Muscle of leg (tissue), 11 donors: ENCODE data around the gene JAZF1. TPM values are rescaled to one million over a fixed set of nuclear protein-coding genes. Genes with fewer than 3 reads are reported as not detected.

Experiments
- DNase-seq: peaks from one replicate; pipeline ENCODE4 v3.0.0; 2013
- H3K27ac ChIP-seq: one replicate; pipeline ENCODE4 v1.5.1; 2013; ENCODE audit warnings: mild to moderate bottlenecking, low read length, control low read depth
- H3K27me3 ChIP-seq: one replicate; pipeline ENCODE4 v1.6.1; 2013; ENCODE audit warnings: low read length; ENCODE audit not compliant: control insufficient read depth, insufficient read depth
- H3K36me3 ChIP-seq: one replicate; pipeline ENCODE4 v1.6.1; 2013; ENCODE audit warnings: low read length; ENCODE audit not compliant: control insufficient read depth, insufficient read depth
- H3K4me1 ChIP-seq: one replicate; pipeline ENCODE4 v1.6.1; 2013; ENCODE audit warnings: low read length; ENCODE audit not compliant: control insufficient read depth, insufficient read depth
- H3K4me3 ChIP-seq: one replicate; pipeline ENCODE4 v1.5.1; 2013; ENCODE audit warnings: low read length, control low read depth
- H3K9me3 ChIP-seq: replicated peaks from 2 replicates; pipeline ENCODE4 v1.6.1; 2013; ENCODE audit warnings: low read depth, low read length; ENCODE audit not compliant: control insufficient read depth
- WGBS: methylation state at CpG from one replicate; pipeline ENCODE4 v1.1.5; 2013; ENCODE audit warnings: missing lambda C conversion rate; ENCODE audit not compliant: insufficient coverage; 5-methylcytosine and 5-hydroxymethylcytosine counted together
- polyA plus RNA-seq, 8 donors: library from polyadenylated mRNA; unstranded; fragments of 120-200 nt; gene quantifications; one replicate each; pipeline versions ENCODE4 v1.2.1 to v1.2.3, GENCODE V29; 2013; ENCODE audit warnings: inconsistent platforms in 1 of 8, low replicate concordance in 1 of 8; ENCODE audit not compliant: insufficient read length in 8 of 8, insufficient read depth in 1 of 8
- total RNA-seq: library from RNA; stranded (reverse); fragments of 120-200 nt; gene quantifications from one replicate; pipeline ENCODE4 v1.2.4, GENCODE V29; 2013

JAZF1 gene
- total and polyA plus RNA-seq, 9 donors: 12.7 to 30.3 (median 28.1) TPM

DNA sequence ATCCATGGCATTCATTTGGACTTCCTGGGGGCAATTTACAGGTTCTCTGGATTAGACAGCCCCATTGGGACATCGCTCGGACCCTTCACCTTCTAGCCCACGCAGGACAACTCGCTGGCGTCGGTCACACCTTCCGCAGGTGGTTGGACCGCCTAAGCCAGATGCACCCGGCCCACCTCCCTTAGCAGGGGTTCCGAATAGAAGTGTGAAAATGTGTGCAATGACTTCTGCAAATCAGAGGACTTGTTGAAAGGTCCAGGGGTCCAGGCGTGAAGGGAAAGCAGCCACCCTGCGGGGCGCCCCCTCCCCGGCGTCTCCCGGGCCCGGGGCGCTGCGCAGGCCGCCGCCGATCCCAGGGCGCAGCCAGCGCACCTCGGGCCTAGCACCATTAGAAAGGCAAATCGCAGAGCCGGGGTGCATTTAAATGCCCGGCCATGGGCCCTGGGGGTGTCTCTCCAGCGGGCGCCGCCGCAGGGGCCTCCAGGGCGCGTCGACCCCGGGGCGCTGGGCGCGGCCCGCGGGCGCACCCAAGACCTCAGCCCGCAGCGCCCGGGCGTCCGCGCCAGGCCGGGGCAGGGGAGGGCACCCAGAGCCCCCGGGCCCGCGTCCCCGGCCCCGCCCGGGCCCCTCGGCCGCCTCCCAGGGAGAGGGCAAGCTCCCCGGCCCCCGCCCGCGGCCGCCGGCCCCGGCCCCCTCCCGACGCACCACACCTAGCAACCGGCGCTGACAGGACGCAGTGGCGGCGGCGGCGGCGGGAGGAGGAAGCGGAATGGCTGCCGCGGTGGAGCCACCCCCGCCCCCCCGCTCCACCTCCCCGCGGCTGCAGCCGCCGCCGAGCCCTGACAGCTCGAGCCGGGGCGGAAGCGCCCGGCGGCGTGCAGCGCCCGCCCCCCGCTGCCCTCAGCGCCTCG, 1.2 kb downstream of the JAZF1 start:
- H3K4me1 ChIP-seq: peaks cover 20% of the 10 kb centered on the region
- no peaks in the 10 kb centered on the region for H3K27me3 ChIP-seq
- H3K4me3 ChIP-seq: peak overlapping the region; percentile 40
- no peaks in the 10 kb centered on the region for H3K36me3 ChIP-seq
- peak; percentile 85 for DNase-seq
- WGBS: under 1% methylated on average over 78 of the region's 96 CpGs
- no peaks in the 10 kb centered on the region for H3K9me3 ChIP-seq
- H3K27ac ChIP-seq: no peak overlapping the region

DNA sequence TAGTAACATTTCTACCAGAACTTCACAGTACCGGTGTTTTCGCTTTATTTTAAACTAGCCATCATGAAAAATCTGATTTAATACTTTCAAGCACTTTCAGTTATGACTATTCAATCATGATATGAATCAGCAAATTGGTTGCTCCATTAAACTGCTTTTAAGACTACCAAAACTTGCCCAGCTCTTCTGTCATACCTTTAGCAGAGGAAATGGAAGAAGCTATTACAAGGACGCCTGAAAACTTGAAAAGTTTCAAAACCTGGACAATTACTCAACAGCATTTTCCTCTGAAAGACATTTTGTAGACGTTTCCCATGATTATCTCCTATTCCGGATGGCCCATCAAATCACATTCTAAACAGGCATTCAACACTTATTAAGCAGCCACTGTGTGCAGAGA, 2.0 kb downstream of the JAZF1 start:
- Histone ChIP-seq H3K9me3 (no peaks in the 10 kb centered on the region), H3K36me3 (no peaks in the 10 kb centered on the region), H3K4me1 (peaks cover 20% of the 10 kb centered on the region), H3K4me3 (no peak overlapping the region), H3K27me3 (no peaks in the 10 kb centered on the region), H3K27ac (no peak overlapping the region)
- 55% methylated on average over 3 of the region's 5 CpGs for WGBS
- no peak for DNase-seq

DNA sequence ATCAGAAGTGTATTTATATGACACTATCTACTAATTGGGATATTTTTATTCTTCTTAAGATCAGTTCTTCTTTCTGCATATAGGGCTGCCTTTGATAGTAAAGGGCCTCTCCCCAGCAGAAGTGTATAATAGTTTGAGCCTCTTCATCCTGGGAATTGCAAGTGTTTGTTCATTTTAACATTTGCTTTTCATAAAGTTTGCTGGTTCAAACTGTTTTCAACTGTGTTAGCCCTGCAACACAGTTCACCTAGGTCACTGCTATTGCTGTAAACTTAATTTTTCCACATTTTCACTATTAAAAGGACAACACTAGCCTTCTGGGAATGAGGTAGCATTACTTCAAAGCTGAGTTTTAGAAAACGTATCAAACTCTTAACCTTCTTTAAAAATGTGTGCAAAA, 2.8 kb downstream of the JAZF1 start:
- WGBS: no CpG with 5 or more reads among the region's 1 CpG
- no peak overlapping the region for H3K4me3 ChIP-seq
- DNase-seq: no peak
- H3K36me3 ChIP-seq: no peaks in the 10 kb centered on the region
- no peaks in the 10 kb centered on the region for H3K9me3 ChIP-seq
- no peaks in the 10 kb centered on the region for H3K27me3 ChIP-seq
- H3K4me1 ChIP-seq: peaks cover 19% of the 10 kb centered on the region
- H3K27ac ChIP-seq: no peak overlapping the region

DNA sequence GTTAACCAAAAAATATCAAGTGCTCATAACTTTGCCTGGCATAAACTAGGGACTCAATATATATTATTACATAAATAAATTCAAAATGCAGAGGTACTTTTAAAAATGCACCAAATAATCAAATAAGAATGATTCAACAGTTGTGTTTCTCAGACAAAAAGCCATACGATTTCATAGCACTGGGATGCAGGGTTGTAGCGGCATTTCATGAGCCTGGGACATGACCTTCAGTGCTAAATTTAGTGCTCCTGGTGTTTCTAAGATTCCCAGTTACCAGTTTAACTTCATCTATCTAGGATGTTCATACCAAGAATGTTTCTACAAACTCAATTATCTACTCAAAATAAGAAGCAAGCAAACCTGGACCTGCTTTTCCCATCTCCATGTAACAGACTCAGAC, 4.0 kb downstream of the JAZF1 start:
- Histone ChIP-seq H3K9me3 (no peaks in the 10 kb centered on the region), H3K27ac (no peak overlapping the region), H3K36me3 (no peaks in the 10 kb centered on the region), H3K4me3 (no peak overlapping the region), H3K4me1 (peaks cover 11% of the 10 kb centered on the region), H3K27me3 (no peaks in the 10 kb centered on the region)
- no peak for DNase-seq
- WGBS: 70% methylated on average over 2 of the region's 2 CpGs

DNA sequence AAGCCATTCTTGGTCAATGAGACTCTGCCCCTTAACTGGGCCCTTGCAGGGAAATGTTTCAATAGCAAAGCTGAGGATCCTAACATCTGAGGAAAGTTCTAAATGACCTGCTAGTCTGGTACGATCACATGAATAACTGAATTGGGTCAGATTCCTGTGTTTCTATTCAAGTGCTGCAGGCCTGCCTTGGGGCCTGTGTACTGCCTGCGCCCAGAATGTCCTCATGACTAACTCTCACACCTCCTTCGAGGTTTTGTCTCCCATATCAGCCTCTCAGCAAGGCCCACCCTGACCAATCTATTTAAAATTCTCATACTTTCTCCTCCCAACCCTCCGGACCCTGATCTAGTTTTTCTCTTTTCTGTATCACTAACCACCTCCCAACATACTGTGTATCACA, 4.4 kb downstream of the JAZF1 start:
- no peaks in the 10 kb centered on the region for H3K9me3 ChIP-seq
- H3K27ac ChIP-seq: no peak overlapping the region
- no peaks in the 10 kb centered on the region for H3K27me3 ChIP-seq
- H3K36me3 ChIP-seq: no peaks in the 10 kb centered on the region
- WGBS: 68% methylated on average over 3 of the region's 4 CpGs
- DNase-seq: no peak
- peaks cover 8% of the 10 kb centered on the region for H3K4me1 ChIP-seq
- no peak overlapping the region for H3K4me3 ChIP-seq

DNA sequence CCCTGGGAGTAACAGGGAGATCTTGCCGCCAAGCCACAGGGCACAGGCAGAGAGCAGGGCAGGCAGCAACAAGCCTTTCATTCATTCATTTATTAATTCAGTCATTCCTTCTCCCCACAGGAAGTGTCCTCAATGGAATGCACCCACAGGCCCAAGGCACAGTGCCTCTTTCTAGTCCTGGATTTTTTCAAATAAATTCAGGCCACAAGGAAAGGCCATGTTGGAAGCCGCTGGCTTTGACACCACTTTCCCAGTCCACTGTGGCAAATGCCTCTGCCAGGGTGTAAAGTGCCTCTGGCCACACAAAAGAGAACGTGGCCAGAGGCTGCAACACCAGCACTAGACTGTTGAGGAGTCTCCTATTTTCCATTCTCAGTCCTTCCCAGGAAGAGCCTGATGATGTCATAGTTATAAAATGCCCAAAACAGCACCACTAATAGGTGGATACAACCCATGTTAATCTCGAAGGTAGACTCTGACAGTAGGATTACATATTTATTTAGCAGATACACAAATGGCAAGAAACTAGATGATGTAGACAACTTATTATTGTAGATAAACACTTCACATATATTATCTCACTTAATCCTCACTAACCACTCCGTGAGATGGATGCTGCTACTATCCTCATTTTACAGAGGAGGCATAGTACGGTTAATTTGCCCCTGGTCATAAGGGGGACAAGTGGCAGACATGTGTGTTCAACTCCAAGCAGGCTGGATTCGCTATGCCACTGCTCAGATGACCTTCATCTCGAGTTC, 5.5 kb downstream of the JAZF1 start:
- Histone ChIP-seq H3K9me3 (no peaks in the 10 kb centered on the region), H3K4me3 (no peak overlapping the region), H3K27me3 (no peaks in the 10 kb centered on the region), H3K36me3 (no peaks in the 10 kb centered on the region), H3K27ac (no peak overlapping the region), H3K4me1 (peaks cover 4% of the 10 kb centered on the region)
- no peak for DNase-seq
- WGBS: 95% methylated on average over 4 of the region's 8 CpGs

DNA sequence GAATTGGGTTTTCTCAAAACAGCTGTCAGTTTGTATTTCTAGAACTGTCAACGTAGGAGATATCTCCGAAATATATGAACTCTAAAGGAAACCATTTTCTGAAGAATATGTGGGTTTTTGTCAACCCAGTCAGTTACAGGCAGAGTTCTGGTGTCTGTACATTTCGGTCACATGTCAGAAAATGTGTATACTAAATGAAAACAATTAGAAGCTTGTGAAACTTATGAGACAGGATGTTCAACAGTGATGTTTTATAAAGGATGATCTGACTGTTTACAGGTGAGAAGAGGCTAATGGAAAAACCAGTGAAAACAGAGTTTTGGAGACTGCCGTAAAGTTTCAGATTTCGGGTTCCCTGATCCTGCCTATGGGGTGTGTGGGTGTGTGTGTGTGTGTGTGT, 6.2 kb downstream of the JAZF1 start:
- Histone ChIP-seq H3K4me3 (no peak overlapping the region), H3K36me3 (no peaks in the 10 kb centered on the region), H3K4me1 (peaks cover 4% of the 10 kb centered on the region), H3K9me3 (no peaks in the 10 kb centered on the region), H3K27me3 (no peaks in the 10 kb centered on the region), H3K27ac (no peak overlapping the region)
- whole genome bisulfite sequencing: 100% methylated on average over 2 of the region's 5 CpGs
- no peak for DNase-seq

DNA sequence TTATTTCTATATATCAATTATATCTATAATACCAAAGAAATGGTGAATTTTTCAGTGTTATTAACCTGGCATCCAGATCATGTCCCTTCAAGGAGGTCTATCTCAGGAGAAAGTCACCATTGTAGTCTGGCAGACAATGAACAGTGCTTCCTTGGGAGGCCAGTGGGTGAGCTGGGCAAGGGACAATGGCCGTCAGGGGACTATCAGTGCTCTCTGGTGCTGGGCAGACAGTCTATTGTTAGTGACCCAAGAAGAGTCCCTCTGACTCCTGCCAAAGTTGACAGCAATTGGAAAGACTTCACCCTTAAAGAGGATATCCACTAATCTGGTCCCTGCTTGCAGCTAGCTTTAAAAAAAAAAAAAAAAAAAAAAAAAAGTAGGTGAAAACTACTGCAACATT, 7.1 kb downstream of the JAZF1 start:
- no peaks in the 10 kb centered on the region for H3K9me3 ChIP-seq
- no peak overlapping the region for H3K4me3 ChIP-seq
- DNase-seq: no peak
- no peak overlapping the region for H3K27ac ChIP-seq
- H3K36me3 ChIP-seq: no peaks in the 10 kb centered on the region
- H3K27me3 ChIP-seq: no peaks in the 10 kb centered on the region
- H3K4me1 ChIP-seq: peaks cover 2% of the 10 kb centered on the region
- WGBS: no CpG with 5 or more reads among the region's 1 CpG

DNA sequence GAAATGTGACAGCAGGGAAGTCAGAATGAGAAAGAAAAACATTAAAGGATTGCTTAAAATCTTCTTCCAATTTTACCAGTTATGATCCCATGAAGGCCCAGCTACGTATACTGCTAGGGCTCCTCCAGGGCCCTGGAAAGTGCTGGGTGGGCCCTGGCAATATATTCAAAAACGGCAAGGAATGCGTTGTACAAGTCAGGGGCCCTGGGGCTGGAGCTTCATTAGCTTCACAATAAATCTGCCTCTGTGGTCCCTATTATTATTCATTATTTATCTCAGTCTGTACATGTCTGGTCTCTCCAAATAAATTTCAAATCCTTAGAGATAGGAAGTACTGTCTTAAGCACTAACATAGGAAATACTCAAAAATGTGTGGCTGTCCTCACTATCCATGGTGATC, 7.6 kb downstream of the JAZF1 start:
- WGBS: 63% methylated on average over 1 of the region's 3 CpGs
- Histone ChIP-seq H3K4me1 (peaks cover 2% of the 10 kb centered on the region), H3K27me3 (no peaks in the 10 kb centered on the region), H3K4me3 (no peak overlapping the region), H3K9me3 (no peaks in the 10 kb centered on the region), H3K27ac (no peak overlapping the region), H3K36me3 (no peaks in the 10 kb centered on the region)
- DNase-seq: no peak

DNA sequence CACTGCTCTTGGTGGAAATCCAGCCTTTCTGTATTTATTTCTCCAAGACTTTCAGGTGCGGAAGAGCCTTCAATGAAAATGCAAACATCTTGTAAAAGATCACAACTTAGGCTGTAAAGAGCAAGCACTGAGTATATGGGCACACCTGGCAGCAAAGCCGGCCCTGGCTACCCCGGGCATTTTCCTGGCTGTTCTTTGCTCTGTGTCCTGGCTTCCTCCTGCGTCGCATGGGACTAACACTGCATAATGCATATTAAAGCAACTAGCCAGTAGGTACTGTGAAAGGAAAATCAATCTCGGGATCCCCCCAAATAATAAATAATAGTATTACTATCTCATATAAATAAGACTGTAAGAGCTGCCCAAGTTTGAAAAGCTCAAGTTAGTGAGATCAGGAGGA, 9.9 kb downstream of the JAZF1 start:
- Histone ChIP-seq H3K4me1 (peaks cover 2% of the 10 kb centered on the region), H3K27me3 (no peaks in the 10 kb centered on the region)
- 76% methylated on average over 3 of the region's 6 CpGs for WGBS

More for the DNA sequence above, 9.9 kb downstream of the JAZF1 start:
- Histone ChIP-seq H3K27ac (no peak overlapping the region), H3K36me3 (no peaks in the 10 kb centered on the region), H3K9me3 (no peaks in the 10 kb centered on the region), H3K4me3 (no peak overlapping the region)
- no peak for DNase-seq
